ENCODE measurements around the gene UBA5.
"Not testable (repeated sequence)": the region's sequence is repeated elsewhere in the genome, so short reads cannot be mapped to it uniquely, and the experiment has no call there.

UBA5 gene

GRCh38 chr3:132637590-132637989 lies 22.5 kb upstream of the UBA5 start:
- H3K27me3 ChIP-seq (ENCODE audit: insufficient read depth, low read length): no peaks in the 10 kb centered on the region
- H3K9me3 ChIP-seq (ENCODE audit: low read length): no peaks in the 10 kb centered on the region
- no peak overlapping the region for H3K4me3 ChIP-seq (ENCODE audit: low read length)
- no peak overlapping the region for H2AFZ ChIP-seq (ENCODE audit: low read depth, low read length)
- peaks cover 25% of the 10 kb centered on the region for H3K36me3 ChIP-seq (ENCODE audit: insufficient read depth, low read length)
- H3K4me1 ChIP-seq (ENCODE audit: insufficient read depth, low read length): no peaks in the 10 kb centered on the region

GRCh38 chr3:132638706-132639105 lies 21.4 kb upstream of the UBA5 start:
- Histone ChIP-seq H2AFZ (ENCODE audit: low read depth, low read length) (no peak overlapping the region), H3K36me3 (ENCODE audit: insufficient read depth, low read length) (peaks cover 25% of the 10 kb centered on the region), H3K9me3 (ENCODE audit: low read length) (no peaks in the 10 kb centered on the region), H3K27me3 (ENCODE audit: insufficient read depth, low read length) (no peaks in the 10 kb centered on the region), H3K4me3 (ENCODE audit: low read length) (no peak overlapping the region), H3K4me1 (ENCODE audit: insufficient read depth, low read length) (no peaks in the 10 kb centered on the region)

- H3K4me3 ChIP-seq (ENCODE audit: low read length); H3K9me3 ChIP-seq (ENCODE audit: low read length); H3K27me3 ChIP-seq (ENCODE audit: insufficient read depth, low read length); H2AFZ ChIP-seq (ENCODE audit: low read depth, low read length); H3K4me1 ChIP-seq (ENCODE audit: insufficient read depth, low read length): not testable (repeated sequence)
- H3K36me3 ChIP-seq (ENCODE audit: insufficient read depth, low read length): peaks cover 25% of the 10 kb centered on the region
Measured at GRCh38 chr3:132641427-132641826, 18.7 kb upstream of the UBA5 start.

- Histone ChIP-seq H3K9me3 (ENCODE audit: low read length) (no peaks in the 10 kb centered on the region), H3K4me3 (ENCODE audit: low read length) (no peak overlapping the region), H2AFZ (ENCODE audit: low read depth, low read length) (no peak overlapping the region)
Measured at GRCh38 chr3:132641837-132642538, 18.1 kb upstream of the UBA5 start.

GRCh38 chr3:132642539-132642847 lies 17.6 kb upstream of the UBA5 start:
- Histone ChIP-seq H3K4me3 (ENCODE audit: low read length) (no peak overlapping the region), H3K9me3 (ENCODE audit: low read length) (no peaks in the 10 kb centered on the region)

More at GRCh38 chr3:132641837-132642538, 18.1 kb upstream of the UBA5 start:
- Histone ChIP-seq H3K36me3 (ENCODE audit: insufficient read depth, low read length) (peaks cover 25% of the 10 kb centered on the region), H3K27me3 (ENCODE audit: insufficient read depth, low read length) (no peaks in the 10 kb centered on the region), H3K4me1 (ENCODE audit: insufficient read depth, low read length) (no peaks in the 10 kb centered on the region)

GRCh38 chr3:132643366-132643765 lies 16.8 kb upstream of the UBA5 start:
- no peaks in the 10 kb centered on the region for H3K27me3 ChIP-seq (ENCODE audit: insufficient read depth, low read length)
- H3K36me3 ChIP-seq (ENCODE audit: insufficient read depth, low read length): peaks cover 14% of the 10 kb centered on the region
- H2AFZ ChIP-seq (ENCODE audit: low read depth, low read length): no peak overlapping the region
- H3K4me3 ChIP-seq (ENCODE audit: low read length): no peak overlapping the region
- no peaks in the 10 kb centered on the region for H3K9me3 ChIP-seq (ENCODE audit: low read length)
- no peaks in the 10 kb centered on the region for H3K4me1 ChIP-seq (ENCODE audit: insufficient read depth, low read length)

More at GRCh38 chr3:132642539-132642847, 17.6 kb upstream of the UBA5 start:
- peaks cover 21% of the 10 kb centered on the region for H3K36me3 ChIP-seq (ENCODE audit: insufficient read depth, low read length)
- H3K27me3 ChIP-seq (ENCODE audit: insufficient read depth, low read length): no peaks in the 10 kb centered on the region
- H3K4me1 ChIP-seq (ENCODE audit: insufficient read depth, low read length): no peaks in the 10 kb centered on the region
- H2AFZ ChIP-seq (ENCODE audit: low read depth, low read length): no peak overlapping the region

- Histone ChIP-seq H3K27me3 (ENCODE audit: insufficient read depth, low read length) (no peaks in the 10 kb centered on the region), H3K9me3 (ENCODE audit: low read length) (no peaks in the 10 kb centered on the region), H2AFZ (ENCODE audit: low read depth, low read length) (no peak overlapping the region), H3K4me1 (ENCODE audit: insufficient read depth, low read length) (no peaks in the 10 kb centered on the region), H3K4me3 (ENCODE audit: low read length) (no peak overlapping the region), H3K36me3 (ENCODE audit: insufficient read depth, low read length) (peaks cover 4% of the 10 kb centered on the region)
Measured at GRCh38 chr3:132645058-132645457, 15.1 kb upstream of the UBA5 start.

- no peak overlapping the region for H3K4me3 ChIP-seq (ENCODE audit: low read length)
Measured at GRCh38 chr3:132650153-132650552, 10.0 kb upstream of the UBA5 start.

GRCh38 chr3:132652640-132653270 lies 7.4 kb upstream of the UBA5 start:
- Histone ChIP-seq H3K36me3 (ENCODE audit: insufficient read depth, low read length) (no peaks in the 10 kb centered on the region), H2AFZ (ENCODE audit: low read depth, low read length) (no peak overlapping the region)

More at GRCh38 chr3:132650153-132650552, 10.0 kb upstream of the UBA5 start:
- H3K27me3 ChIP-seq (ENCODE audit: insufficient read depth, low read length): no peaks in the 10 kb centered on the region
- no peaks in the 10 kb centered on the region for H3K9me3 ChIP-seq (ENCODE audit: low read length)
- no peaks in the 10 kb centered on the region for H3K36me3 ChIP-seq (ENCODE audit: insufficient read depth, low read length)
- no peaks in the 10 kb centered on the region for H3K4me1 ChIP-seq (ENCODE audit: insufficient read depth, low read length)
- H2AFZ ChIP-seq (ENCODE audit: low read depth, low read length): no peak overlapping the region

GRCh38 chr3:132654190-132654589 lies 5.9 kb upstream of the UBA5 start:
- Histone ChIP-seq H3K4me1 (ENCODE audit: insufficient read depth, low read length) (peaks cover 8% of the 10 kb centered on the region), H3K27me3 (ENCODE audit: insufficient read depth, low read length) (no peaks in the 10 kb centered on the region), H3K4me3 (ENCODE audit: low read length) (no peak overlapping the region), H3K36me3 (ENCODE audit: insufficient read depth, low read length) (no peaks in the 10 kb centered on the region), H3K9me3 (ENCODE audit: low read length) (no peaks in the 10 kb centered on the region), H2AFZ (ENCODE audit: low read depth, low read length) (no peak overlapping the region)

More at GRCh38 chr3:132652640-132653270, 7.4 kb upstream of the UBA5 start:
- Histone ChIP-seq H3K9me3 (ENCODE audit: low read length) (no peaks in the 10 kb centered on the region), H3K27me3 (ENCODE audit: insufficient read depth, low read length) (no peaks in the 10 kb centered on the region), H3K4me3 (ENCODE audit: low read length) (no peak overlapping the region), H3K4me1 (ENCODE audit: insufficient read depth, low read length) (no peaks in the 10 kb centered on the region)

- Histone ChIP-seq H3K9me3 (ENCODE audit: low read length) (no peaks in the 10 kb centered on the region), H3K36me3 (ENCODE audit: insufficient read depth, low read length) (no peaks in the 10 kb centered on the region), H3K4me3 (ENCODE audit: low read length) (no peak overlapping the region), H3K27me3 (ENCODE audit: insufficient read depth, low read length) (no peaks in the 10 kb centered on the region), H2AFZ (ENCODE audit: low read depth, low read length) (no peak overlapping the region), H3K4me1 (ENCODE audit: insufficient read depth, low read length) (peaks cover 8% of the 10 kb centered on the region)
Measured at GRCh38 chr3:132654721-132655120, 5.4 kb upstream of the UBA5 start.

- no peaks in the 10 kb centered on the region for H3K9me3 ChIP-seq (ENCODE audit: low read length)
- peaks cover 8% of the 10 kb centered on the region for H3K4me1 ChIP-seq (ENCODE audit: insufficient read depth, low read length)
- H3K36me3 ChIP-seq (ENCODE audit: insufficient read depth, low read length): no peaks in the 10 kb centered on the region
Measured at GRCh38 chr3:132655471-132655870, 4.7 kb upstream of the UBA5 start.

GRCh38 chr3:132657869-132658747 lies 2.0 kb upstream of the UBA5 start:
- Histone ChIP-seq H3K27me3 (ENCODE audit: insufficient read depth, low read length) (no peaks in the 10 kb centered on the region), H2AFZ (ENCODE audit: low read depth, low read length) (no peak overlapping the region), H3K9me3 (ENCODE audit: low read length) (no peaks in the 10 kb centered on the region), H3K36me3 (ENCODE audit: insufficient read depth, low read length) (no peaks in the 10 kb centered on the region), H3K4me3 (ENCODE audit: low read length) (peak overlapping the region; percentile 68), H3K4me1 (ENCODE audit: insufficient read depth, low read length) (peaks cover 17% of the 10 kb centered on the region)

More at GRCh38 chr3:132655471-132655870, 4.7 kb upstream of the UBA5 start:
- Histone ChIP-seq H3K27me3 (ENCODE audit: insufficient read depth, low read length) (no peaks in the 10 kb centered on the region), H3K4me3 (ENCODE audit: low read length) (no peak overlapping the region), H2AFZ (ENCODE audit: low read depth, low read length) (no peak overlapping the region)

Measured in neuron (in vitro differentiated cells).